Epithelial cell of proximal tubule (primary cell): ENCODE results near the gene RAB11FIP3. TPM values are rescaled to one million over a fixed set of nuclear protein-coding genes. Genes with fewer than 3 reads are reported as not detected.

Experiments used
- DNase-seq: peaks from one replicate; pipeline ENCODE4 v3.0.0-alpha.2; 2011; ENCODE audit warnings: low read depth
- H3K4me3 ChIP-seq: 2 replicates; pipeline ENCODE4 v1.5.1; 2011; ENCODE audit warnings: low read depth, mild to moderate bottlenecking, low read length
- total RNA-seq: library from RNA; depleted of rRNA; stranded (reverse); fragments of >200 nt; gene quantifications from 2 replicates; pipeline ENCODE4 v1.2.3, GENCODE V29; 2015
- TF ChIP-seq, protein P1 (sequence below): conservative IDR thresholded peaks from 2 replicates; pipeline ENCODE4 v1.5.1; 2012; ENCODE audit warnings: low read depth, mild to moderate bottlenecking, low read length

The RAB11FIP3 gene
- total RNA-seq, 1 donor from 2014 or later: 29.1 TPM

- DNase-seq: no peak
- TF ChIP-seq, protein P1, sequence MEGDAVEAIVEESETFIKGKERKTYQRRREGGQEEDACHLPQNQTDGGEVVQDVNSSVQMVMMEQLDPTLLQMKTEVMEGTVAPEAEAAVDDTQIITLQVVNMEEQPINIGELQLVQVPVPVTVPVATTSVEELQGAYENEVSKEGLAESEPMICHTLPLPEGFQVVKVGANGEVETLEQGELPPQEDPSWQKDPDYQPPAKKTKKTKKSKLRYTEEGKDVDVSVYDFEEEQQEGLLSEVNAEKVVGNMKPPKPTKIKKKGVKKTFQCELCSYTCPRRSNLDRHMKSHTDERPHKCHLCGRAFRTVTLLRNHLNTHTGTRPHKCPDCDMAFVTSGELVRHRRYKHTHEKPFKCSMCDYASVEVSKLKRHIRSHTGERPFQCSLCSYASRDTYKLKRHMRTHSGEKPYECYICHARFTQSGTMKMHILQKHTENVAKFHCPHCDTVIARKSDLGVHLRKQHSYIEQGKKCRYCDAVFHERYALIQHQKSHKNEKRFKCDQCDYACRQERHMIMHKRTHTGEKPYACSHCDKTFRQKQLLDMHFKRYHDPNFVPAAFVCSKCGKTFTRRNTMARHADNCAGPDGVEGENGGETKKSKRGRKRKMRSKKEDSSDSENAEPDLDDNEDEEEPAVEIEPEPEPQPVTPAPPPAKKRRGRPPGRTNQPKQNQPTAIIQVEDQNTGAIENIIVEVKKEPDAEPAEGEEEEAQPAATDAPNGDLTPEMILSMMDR: peak; percentile 42
- peak within 1 kb of the TSS; percentile 94 for H3K4me3 ChIP-seq
Measured at GRCh38 chr16:401468-402348, 23.7 kb upstream of the RAB11FIP3 start, which contains the start of gene DECR2. TSS of gene DECR2 (plus strand) at chr16:401885. CDS start at chr16:401964, 79 bp downstream.

DNA sequence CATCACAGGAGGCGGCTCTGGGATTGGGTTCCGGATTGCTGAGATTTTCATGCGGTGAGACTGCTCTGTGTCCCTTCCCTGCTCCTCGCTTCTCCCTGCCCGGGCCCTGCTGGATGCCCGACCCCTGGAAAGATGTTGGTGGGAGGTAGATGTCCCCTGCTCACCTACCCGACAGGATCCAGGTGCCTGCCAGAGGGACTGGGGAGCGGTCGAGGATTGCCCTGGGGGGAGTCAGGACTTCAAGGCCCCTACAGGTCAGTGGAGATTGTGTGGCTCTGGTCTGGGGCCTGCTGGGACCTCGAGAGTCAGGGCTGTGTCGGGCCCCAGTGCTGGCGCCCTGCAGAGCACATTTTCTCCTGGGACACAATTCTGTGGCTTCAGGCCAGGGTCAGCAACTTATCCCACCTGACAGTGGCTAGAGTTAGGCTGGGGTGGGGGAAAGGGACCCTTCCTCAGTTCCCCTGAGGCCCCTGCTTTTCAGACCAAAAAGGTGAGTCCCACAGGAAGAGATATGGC lies 20.4 kb upstream of the RAB11FIP3 start:
- TF ChIP-seq, protein P1: no peak
- DNase-seq: no peak
- H3K4me3 ChIP-seq: no peak overlapping the region

GRCh38 chr16:405548-406506 lies 19.6 kb upstream of the RAB11FIP3 start:
- DNase-seq: no peak
- H3K4me3 ChIP-seq: no peak overlapping the region
- TF ChIP-seq, protein P1: no peak

- no peak for DNase-seq
- H3K4me3 ChIP-seq: no peak overlapping the region
- TF ChIP-seq, protein P1: no peak
Measured at GRCh38 chr16:407253-407652, 18.2 kb upstream of the RAB11FIP3 start.

DNA sequence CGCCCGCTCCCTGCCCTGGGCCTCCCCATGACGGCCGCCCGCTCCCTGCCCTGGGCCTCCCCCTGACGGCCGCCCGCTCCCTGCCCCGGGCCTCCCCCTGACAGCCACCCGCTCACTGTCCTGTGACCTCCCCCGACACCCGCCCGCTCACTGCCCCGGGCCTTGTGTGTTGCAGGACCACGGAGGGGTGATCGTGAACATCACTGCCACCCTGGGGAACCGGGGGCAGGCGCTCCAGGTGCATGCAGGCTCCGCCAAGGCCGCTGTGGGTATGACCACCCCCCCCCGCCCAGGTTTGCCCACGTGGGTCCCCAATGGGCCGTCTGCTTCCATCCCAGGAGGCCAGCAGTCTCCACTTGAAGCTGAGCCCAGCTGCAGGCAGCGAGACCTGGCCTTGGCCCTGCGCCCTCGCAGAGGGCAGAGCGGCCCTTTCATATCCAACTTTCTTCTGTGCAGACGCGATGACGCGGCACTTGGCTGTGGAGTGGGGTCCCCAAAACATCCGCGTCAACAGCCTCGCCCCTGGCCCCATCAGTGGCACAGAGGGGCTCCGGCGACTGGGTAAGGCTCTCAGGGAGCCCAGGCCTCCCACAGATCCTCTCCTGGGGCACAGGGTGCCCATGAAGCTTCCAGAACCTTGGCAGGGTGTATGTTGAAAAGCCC lies 14.8 kb upstream of the RAB11FIP3 start:
- H3K4me3 ChIP-seq: no peak overlapping the region
- DNase-seq: no peak
- TF ChIP-seq, protein P1: no peak

GRCh38 chr16:411576-412265 lies 13.7 kb upstream of the RAB11FIP3 start:
- DNase-seq: no peak
- TF ChIP-seq, protein P1: no peak
- H3K4me3 ChIP-seq: no peak overlapping the region
